GM21360 (cell line): ENCODE measurements around the gene MOB2.

Source experiments
- ATAC-seq: cut with Tn5 transposase; IDR thresholded peaks from one replicate; pipeline ENCODE4 v1.9.1; 2021; ENCODE audit warnings: mild to moderate bottlenecking, moderate library complexity; ENCODE audit not compliant: unreplicated experiment

MOB2 gene

DNA sequence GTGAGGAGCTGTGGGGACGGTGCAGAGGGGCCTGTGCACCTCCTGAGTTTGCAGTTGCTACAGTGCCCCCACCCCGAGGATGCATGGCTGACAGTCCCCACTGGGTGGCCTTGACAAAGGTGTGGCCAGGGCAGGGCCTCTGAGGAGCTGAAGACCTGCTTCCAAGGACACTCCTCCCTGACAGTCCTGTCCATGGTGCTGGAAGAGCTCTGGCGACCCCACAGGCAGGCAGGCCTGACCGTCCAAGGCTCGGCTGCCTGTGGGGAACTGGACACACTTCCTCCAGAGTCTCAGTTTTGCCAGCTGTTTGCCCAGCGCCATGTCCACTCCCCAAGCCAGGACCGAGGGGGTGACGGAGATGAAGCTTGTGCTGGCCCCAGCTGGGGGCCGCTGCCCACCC lies 64.1 kb downstream of the MOB2 start:
- ATAC-seq = no peak

- ATAC-seq = no peak
Observed at GRCh38 chr11:1421291-1421690, 65.3 kb downstream of the MOB2 start.

- no peak for ATAC-seq
Observed at GRCh38 chr11:1419811-1420210, 66.8 kb downstream of the MOB2 start.
